Stomach (tissue), 4 donors: ENCODE measurements around the gene SYNPO2.

Experiments used
- CTCF ChIP-seq, 7 experiments: fragments of 450-650 bp in 4 of 7; fragments of 200-600 bp in 3 of 7; sonication (generic) in 3 of 7; IDR thresholded peaks; one replicate each; pipeline ENCODE4 v1.5.1; 2016 to 2019; ENCODE audit warnings: antibody characterized with exemption in 7 of 7, control low read depth in 2 of 7, mild to moderate bottlenecking in 1 of 7
- EP300 ChIP-seq: sonication (generic); formaldehyde crosslinking; IDR thresholded peaks from one replicate; pipeline ENCODE4 v1.6.1; 2017; ENCODE audit warnings: antibody characterized with exemption

GRCh38 chr4:119016636-119017035, 128.0 kb downstream of the SYNPO2 start:
- no peak for TF ChIP-seq CTCF (IDR thresholded peaks at IDR 0.05)
- no peak for TF ChIP-seq EP300
